ENCODE measurements around the gene EFCAB7.
"Not testable (repeated sequence)": the region's sequence is repeated elsewhere in the genome, so short reads cannot be mapped to it uniquely, and the experiment has no call there.

The EFCAB7 gene

DNA sequence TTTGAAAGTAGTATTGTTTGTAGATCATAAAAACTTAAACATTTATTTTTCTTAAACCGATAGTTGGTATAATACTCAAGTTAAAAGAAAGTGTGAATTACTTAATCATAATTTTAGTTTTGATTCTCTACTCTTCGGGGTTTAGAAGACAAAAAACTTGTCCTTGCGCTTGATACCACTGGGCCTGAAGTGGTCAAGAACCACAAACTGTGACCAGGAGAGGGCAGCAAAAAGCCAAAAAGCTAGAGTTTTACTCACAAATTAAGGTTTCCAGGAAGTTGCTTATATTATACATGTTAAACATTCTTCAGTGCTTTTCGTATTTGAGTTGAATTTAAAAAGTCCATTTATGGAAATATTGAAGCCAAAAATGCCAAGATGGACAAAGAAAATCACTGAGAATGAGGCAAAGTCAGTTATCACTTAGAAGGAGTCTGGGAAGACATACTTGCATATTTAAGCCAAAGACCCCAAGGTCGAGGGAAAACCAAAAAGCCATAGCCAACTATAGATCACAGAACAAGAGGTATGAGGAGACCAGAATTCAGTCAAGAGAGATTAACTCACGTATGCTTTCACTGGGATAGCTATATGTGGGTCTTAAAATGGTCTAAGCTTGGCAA is 34.2 kb downstream of the EFCAB7 start:
- DNase-seq = peak; percentile 35

DNA sequence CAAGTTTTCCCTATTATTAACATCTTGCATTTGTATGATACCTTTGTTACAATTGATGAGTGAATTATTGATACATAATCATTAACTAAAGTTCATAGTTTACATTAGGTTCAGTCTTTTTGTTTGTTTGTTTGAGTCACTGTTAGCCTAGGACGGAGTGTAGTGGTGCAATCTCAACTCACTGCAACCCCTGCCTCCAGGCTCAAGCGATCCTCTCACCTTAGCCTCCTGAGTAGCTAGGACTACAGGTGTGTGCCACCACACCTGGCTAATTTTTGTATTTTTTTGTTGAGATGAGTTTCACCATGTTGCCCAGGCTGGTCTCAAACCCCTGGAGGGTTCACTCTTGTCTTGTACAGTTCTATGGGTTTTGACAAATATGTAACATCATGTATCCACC is 36.0 kb downstream of the EFCAB7 start:
- no peak for DNase-seq

DNA sequence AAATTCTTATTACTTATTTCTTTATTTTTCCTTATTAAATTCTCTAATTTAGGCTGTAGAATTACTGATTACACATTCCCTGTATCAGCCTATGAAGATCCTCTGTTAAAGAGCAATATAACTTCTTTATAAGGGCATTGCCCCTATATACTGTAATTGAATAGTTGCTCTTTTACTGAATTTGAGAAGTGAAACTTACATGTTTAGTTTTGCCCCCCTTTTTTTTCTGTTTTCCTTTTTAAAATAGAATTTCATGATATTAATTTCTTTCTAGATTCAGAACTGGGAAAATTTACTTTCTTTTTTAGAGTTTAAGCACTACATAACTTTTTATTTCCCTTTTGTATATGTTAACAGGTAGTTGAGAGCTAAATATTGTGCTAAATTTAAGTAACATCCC is 40.4 kb downstream of the EFCAB7 start:
- no peak for DNase-seq

DNA sequence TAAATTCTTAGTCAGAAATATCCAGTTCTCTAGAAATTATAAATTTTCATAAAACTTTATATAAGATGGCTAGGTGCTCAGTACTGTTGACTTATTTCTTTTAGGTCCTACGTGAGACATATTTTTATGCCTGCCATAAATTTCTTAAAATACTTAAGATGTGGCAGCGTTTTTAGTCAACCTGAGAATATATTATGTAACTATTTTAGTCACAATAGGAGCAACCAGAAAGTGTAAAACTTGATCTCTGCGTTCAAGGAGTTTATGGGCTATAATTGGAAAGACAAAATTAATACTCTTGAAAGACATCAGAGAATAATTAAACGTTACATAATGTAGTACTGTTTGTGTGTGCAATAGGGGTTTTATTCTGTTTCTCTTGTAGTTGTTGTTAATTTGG is 45.7 kb downstream of the EFCAB7 start:
- DNase-seq = no peak

DNA sequence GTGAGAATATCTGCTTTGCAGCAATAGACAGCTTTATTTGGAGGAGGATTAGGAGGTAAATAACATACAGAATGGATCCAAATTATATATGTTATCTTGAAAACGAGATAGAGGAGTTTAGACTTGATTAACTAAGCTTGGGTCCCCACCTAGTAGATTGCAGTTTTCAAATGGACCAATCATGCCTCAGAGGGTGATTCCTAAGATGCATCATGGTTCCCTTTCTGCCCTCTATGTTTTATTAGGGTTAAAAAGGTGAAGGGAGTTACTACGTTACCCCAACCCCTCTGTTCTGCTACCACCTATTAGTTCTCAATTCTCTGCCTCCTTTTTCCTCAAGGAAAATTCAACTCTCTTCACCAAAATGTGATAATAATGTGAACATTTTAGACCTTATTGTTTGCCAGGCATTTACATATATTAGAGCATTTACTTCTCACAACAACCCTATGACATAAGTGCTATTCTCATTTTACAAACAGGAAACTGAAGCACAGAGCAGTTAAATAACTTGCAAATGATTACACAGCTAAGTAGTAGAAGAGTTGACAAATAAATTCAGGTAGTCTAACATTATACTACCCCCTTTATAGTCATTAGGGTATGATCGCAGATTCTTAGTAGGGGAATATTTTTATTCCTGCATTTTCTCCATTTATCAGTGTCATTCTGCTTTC is 46.5 kb downstream of the EFCAB7 start:
- no peak for DNase-seq

DNA sequence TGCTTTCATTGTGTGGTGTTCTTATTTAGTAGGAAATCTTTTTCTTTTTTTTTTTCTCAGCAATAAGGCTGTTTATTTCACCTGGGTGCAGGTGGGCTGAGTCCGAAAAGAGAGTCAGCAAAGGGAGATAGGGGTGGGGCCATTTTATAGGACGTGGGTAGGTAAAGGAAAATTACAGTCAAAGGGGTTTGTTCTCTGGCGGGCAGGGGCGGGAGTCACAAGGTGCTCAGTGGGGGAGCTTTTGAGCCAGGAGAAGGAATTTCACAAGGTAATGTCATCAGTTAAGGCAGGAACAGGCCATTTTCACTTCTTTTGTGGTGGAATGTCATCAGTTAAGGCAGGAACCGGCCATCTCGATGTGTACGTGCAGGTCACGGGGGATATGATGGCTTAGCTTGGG is 49.4 kb downstream of the EFCAB7 start:
- DNase-seq = not testable (repeated sequence)

DNA sequence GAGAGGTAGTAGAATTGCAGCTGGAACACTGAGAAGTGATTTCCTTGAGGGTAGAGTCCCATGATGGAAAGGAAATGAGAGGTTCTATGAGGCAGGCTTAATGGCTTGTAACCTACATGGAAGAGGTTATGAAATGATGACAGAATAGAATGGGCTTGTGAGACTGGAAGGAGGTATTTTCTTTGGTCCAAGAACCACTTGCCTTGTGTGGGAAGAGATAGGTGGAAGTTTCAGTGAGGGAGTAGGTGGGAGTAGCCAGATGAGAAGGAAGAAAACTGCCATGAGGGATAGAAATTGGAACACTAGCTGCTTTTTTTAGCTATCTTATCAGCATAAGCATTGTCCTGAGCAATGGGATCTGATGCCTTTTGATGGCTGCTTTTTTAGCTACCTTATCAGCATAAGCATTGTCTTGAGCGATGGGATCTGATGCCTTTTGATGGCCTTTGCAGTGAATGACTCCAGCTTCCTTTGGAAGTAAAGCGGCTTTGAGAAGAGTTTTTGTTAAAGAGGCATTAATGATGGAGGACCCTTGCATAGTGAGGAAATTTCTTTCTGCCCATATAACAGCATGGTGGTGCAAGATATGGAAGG is 51.0 kb downstream of the EFCAB7 start:
- DNase-seq = not testable (repeated sequence)

DNA sequence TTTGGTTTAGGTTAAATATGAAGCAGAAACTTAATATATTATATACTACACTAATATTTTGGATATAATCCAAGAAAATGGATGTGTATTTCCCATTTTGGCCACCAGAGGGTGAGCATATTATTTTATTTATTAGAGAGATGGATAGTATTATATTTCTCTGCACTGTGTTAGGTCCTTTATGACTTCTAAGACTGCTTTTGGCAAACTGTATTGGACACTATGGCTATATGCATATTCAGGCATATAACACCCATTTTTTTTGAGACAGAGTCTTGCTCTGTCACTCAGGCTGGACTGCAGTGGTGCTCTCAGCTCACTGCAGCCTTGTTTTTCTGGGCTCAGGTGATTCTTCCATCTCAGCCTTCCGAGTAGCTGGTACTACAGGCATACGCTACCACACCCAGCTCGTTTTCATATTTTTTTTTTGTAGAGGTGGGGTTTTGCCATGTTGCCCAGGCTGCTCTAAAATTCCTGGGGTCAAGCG is 52.1 kb downstream of the EFCAB7 start:
- peak; percentile 38 for DNase-seq

DNA sequence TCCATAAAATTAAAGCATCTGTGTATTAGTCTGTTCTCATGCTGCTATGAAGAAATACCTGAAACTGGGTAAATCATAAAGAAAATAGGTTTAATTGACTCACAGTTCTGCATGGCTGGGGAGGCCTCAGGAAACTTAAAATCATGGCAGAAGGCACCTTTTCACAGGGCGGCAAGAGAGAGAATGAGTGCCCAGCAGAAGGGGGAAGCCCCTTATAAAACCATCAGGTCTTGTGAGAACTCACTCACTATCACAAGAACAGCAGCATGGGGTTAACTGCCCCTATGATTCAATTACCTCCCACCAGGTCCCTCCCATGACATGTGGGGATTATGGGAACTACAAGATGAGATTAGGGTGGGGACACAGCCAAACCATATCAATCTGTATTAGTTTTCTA is 63.0 kb downstream of the EFCAB7 start:
- DNase-seq = peak; percentile 55

DNA sequence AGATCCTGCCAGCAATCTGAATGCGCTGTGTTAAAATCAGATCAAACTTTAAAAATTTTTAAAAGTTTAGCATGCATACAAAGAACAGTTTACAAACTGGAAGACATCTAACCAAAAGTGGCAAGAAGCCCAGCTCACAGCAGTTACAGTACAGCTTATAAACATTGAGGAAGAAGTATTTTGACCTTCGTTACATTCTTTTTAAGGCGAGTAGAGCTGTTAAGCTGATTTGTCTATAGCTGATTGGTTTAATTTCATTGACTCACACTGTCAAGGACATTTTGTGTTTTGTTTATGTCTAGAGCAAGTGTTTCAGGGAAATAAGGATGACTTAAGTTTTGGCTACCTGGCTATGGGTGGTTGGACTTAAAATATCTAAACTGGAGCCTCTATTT is 66.8 kb downstream of the EFCAB7 start:
- DNase-seq = peak; percentile 23

DNA sequence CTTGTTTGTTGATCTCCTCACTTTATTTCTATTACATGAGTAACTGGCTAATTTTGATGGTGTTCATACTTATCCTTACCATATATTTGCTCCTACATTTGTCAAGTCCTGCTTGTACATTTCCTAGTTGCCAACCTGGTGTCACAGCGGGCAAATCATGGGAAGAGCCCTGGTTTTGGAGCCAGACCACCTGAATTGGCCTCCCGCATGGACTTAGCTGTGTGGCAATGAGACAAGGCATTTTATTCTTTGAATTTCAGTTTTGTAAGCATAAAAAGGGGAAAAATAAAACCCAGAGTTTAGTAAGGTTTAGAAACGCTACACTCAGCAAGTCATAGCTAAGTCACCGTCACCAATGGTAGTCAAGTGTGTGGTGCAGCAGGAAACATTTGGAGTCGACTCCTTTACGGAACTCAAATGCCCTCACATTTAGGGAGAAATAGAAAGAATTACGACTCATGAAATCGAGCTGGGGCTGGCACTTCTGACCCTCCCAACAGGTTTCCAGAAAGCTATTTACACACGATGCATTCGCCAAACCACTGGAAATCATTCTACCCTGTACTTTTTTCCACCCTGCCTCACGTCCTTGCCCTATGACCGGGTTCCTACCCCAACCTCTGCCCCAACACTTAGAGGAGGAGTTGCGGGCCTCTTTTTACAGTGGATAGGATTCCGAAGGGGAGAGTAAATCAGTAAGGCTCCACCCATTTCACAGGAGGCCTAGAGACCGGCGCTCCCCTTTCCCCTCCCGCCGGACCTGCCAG is 69.4 kb downstream of the EFCAB7 start:
- no peak for DNase-seq

DNA sequence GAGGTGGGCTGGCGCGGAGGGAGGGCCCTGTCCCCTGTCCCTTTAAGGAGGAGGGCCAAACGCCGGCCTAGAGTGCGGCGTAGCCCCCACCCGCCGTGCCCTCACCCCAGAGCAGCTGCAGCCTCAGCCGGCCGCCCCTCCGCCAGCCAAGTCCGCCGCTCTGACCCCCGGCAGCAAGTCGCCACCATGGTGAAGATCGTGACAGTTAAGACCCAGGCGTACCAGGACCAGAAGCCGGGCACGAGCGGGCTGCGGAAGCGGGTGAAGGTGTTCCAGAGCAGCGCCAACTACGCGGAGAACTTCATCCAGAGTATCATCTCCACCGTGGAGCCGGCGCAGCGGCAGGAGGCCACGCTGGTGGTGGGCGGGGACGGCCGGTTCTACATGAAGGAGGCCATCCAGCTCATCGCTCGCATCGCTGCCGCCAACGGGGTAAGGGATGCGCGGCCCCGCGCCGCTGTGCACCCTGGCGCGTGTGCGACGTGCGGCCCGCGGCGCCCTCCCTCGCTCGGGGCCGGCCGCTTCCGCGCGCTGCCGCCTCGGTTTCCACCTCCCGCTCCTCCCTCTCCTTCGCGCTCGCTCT is 70.1 kb downstream of the EFCAB7 start, which contains the start of gene PGM1:
TSS of gene PGM1 (plus strand) at position 109 of the 583 bp plus-strand sequence. CDS start at position 187, 78 bp downstream.
- peak; percentile 84 for DNase-seq

DNA sequence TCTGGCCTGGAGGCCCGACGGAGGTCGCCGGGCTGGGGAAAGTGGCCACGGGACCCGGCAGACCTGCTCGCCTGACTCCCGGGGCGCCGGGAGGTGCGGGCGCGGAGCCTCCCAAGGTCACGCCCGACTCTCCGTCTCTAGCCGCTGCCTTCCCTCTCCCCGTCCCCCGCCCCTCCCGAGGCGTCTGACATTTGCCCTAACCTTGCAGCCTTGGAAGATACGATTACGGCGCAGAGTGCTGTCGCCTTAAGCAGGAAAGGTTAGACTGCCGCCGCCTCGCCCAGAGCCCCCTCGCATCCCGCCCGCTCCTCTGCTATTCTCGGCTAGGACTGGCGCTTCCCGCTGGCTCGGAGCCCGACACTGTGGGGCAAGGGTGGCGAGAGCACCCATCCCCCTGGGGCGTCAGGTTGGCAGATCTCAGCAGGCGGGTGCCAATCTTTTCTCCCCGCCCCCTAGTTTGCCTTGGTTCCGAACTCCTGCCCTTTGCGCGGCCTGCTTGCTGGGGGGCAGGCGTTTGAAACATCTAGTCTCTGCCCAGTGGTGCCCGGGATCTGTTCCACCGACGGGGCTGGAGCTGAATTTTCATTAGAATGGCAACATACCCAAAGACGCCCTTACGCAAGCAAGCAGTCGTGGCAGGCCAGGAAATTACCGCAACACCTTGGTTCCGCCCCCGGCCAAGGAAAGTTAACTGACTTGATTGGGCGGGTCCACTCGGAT is 70.7 kb downstream of the EFCAB7 start:
- peak; percentile 75 for DNase-seq

DNA sequence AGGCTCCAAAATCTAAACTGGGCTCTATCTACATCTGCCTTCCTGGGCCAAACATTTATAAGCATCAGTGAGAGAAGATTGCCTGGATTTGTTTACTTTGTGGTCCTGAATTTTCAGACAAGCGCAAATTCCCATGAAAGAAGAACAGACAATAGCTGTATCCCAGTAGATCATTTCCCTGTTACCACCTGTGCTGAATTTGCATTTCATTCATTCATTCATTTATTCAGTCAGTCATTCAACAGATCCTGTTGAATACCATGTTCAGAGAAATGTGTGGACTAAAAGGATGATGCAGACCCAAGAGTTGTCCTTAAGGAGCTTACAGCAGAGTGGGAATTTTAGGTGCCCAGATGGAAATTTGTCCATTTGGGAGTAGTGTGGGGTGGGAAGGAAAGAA is 72.1 kb downstream of the EFCAB7 start:
- no peak for DNase-seq

DNA sequence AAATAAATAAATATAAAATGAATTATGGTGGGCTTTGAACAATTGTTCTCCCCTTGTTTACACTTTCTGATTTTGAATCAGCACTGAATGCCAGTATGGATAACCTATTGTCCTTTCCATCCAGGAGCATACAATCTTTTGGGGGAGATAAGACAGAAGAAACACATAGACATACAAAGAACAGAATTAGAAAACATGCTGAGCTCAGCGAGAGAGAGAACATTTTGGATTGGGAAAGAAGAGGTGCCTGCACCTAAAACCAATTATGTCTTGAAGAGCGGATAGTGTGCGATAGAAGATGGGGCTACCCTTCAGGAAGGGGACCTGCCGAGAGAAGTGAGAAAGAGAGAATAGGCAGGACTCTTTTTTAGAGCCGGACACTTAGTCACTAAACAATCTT is 76.5 kb downstream of the EFCAB7 start:
- DNase-seq = no peak

DNA sequence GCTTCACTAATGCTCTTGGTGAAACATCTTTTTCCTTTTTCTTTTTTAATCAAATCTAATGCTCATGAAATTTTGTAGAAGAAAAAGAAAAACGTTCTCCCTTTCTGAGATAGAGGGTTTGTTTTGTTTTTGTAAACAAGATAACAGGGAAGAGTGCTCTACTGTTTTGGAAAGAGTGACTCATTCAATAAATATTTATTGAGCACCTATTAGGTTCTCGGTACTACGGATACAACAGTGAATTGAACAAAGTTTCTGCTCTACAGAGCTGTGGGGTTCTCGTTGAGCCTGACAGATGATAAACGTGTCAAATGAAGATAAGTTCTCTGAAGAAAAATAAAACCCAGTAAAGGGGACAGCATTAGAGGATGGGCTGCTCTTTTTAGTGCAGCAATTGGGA is 76.9 kb downstream of the EFCAB7 start:
- DNase-seq = no peak

DNA sequence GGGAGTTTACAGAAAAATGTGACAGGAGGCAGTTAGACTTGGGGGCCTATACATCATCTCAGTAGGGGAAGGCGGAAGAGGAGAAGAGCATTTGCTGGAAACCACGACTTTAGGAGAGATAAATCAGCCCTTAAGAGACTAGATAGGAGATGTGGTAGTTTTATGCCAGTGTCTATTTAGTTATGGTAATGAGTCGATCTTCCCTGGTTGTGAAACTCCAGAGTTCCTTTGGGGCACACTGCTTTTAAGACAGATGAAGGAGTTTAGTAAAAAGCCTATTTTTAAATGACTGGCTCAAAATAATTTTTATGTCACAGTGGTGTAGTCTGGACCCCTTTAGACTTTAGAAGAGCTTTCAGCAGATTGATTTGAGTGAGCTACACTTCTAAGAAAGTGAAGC is 77.7 kb downstream of the EFCAB7 start:
- DNase-seq = no peak

DNA sequence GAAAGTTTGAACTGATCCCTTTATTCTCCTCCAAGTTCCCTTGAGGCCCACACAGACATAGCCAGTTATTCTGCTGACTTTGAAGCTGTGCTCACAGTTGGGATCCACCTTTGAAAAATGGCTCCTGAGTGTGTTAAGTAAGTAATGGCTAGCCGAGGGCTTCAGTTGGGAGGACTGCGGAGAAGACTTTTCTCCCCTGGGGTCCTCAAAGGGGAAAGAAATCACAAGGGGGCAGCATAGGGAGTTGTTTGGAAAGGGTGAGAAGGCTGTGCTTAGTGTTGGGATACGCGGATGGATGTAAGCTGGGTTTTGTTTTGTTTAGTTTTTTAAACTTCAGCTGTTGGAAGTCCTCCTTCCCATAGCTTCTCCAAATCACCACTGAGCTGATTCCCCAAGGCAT is 78.1 kb downstream of the EFCAB7 start:
- DNase-seq = no peak

DNA sequence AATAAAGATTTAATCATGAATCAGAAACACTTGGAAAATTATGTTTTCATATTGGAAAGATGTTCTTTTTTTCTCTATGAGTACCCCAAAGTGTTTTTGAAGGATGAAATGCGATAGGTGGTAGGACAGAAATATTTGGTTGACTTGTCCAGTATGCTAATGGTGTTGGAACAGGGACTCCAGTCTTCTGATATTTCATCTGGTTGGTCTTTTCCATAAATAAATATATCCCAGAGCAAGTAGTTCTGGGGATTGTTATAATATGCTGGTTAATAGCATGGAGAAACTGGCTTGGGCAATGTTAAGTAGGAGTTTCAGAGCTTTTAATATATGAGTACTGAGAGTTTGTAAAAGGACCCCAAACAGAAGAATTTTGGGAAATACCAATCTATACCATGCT is 78.6 kb downstream of the EFCAB7 start:
- DNase-seq = no peak

DNA sequence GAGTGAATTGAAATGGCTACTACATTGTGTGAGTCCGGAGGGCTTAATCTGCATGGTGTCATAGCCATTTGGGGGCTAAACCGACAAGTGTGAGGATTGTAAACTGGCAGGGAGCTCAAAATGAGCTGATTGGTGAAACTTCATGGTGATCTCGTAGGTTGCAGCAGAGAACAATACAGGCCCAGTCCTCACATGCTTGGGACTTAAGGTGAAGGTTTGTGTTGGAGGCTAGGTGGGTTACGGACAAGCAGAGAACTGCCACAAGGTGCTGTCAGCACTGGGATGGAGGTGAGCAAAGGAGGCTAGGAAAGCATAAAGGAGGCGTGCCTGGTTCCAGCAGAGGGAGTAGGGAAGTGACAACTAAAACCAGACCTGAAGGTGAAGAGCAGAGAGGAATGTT is 79.3 kb downstream of the EFCAB7 start:
- DNase-seq = no peak

DNA sequence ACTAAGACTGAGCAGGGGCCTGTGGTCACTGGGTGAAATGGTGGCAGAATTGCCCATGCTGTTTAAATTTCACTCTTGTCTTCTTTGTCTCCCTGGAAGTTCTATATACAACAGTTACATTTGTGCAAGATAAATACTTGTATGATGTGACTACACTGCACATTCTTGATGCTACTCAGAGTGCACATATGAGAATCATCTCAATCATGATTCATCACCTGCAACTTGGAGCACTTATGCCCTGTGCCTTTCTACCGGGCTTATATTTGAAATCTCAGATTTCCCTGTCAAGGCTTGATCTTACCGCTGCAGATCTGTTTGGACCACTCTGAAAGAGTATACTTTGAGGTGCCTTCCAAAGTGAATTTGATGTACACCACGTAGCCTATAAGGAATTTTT is 80.5 kb downstream of the EFCAB7 start:
- no peak for DNase-seq

DNA sequence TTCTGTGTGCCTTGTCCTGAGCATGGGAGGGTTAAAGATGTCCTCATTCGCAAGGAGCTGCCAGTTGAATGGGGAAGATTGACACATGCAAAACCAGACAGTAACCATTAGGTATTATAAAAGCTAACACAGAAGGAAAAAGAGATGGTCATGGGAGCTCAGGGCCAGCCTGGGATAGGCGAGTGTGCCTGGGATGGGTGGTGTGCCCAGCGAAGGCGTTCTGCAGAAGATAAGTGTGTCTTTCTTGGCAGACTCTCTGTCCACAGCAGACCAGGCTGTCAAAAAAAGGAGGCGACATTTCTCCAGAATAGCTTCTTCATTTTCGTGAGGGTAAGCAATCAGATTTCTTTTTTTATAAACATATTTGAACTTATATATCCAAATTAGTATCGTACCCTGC is 84.0 kb downstream of the EFCAB7 start:
- no peak for DNase-seq

DNA sequence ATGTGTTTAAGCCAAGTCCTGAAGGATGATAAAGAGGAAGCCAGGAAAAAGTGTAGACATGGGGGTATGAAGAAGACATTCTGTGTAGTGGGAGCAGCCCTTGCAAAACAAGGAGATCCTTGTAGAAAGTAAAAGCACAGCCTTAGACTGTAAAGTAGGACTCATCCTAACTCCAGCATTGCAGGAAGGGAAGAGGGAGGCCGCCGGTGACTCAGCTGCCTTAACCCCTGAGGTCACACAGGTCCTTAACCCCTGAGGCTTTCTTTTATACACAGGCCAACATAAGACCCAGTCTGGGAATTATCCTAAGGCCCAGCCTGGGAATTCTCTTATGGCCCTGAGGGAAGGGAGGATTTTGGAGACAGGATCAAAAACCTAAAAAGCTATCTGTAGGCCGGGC is 87.9 kb downstream of the EFCAB7 start:
- DNase-seq = no peak

Measured in NCI-H82 (cell line).